DMS53 treated with DMSO at 0.1 percent for 48 hours (cell line): ENCODE measurements around the gene CCL8.

Experiments used
- DNase-seq: peaks from one replicate; lab custom pipeline; 2025; ENCODE audit not compliant: unreplicated experiment; lab: John Stamatoyannopoulos, UW

Gene CCL8

DNA sequence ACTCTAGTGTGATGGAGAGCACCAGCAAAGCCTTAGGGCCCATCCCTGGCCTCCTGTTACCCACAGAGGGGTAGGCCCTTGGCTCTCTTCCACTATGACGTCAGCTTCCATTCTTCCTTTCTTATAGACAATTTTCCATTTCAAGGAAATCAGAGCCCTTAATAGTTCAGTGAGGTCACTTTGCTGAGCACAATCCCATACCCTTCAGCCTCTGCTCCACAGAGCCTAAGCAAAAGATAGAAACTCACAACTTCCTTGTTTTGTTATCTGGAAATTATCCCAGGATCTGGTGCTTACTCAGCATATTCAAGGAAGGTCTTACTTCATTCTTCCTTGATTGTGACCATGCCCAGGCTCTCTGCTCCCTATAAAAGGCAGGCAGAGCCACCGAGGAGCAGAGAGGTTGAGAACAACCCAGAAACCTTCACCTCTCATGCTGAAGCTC, at the start of gene CCL8:
CCL8 (plus strand) TSS at position 397 of the 445 bp plus-strand sequence. CDS start 67 bp downstream, outside the sequence.
- DNase-seq = no peak

DNA sequence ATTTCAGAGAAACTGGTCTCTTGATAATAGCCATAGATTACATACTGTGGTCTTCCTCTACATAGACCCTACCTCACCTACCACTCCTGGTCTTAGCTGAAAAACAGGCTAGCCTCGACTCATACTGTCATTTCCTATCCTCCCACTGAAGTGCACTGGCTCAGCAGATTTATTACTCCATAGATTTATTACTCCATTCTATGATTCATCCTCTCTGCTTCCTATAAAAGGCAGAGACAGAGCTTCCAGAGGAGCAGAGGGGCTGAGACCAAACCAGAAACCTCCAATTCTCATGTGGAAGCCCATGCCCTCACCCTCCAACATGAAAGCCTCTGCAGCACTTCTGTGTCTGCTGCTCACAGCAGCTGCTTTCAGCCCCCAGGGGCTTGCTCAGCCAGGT, 49.3 kb upstream of the CCL8 start, which contains the start of gene CCL7:
CCL7 (plus strand) TSS at position 253 of the 400 bp plus-strand sequence; CDS start at position 323, 70 bp downstream.
- no peak for DNase-seq

DNA sequence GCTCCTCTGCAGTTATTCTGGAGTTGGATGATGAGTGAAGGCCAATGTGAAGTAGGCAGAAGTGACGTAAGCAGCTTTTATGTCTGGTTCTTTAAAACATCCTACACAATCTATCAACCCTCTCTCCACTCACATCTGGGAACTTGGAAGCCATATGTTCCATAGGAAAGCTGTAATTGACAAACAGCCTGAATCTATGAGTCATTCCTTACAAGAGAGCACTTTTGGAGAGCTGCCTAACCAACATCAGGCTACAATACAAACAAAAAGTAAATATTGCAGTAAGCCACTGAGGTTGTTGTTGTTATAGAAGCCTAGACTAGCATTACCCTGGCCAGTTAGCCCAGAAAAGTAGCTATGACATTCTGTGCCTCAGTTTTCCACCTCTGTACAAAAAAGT, 43.4 kb upstream of the CCL8 start:
- DNase-seq = no peak

DNA sequence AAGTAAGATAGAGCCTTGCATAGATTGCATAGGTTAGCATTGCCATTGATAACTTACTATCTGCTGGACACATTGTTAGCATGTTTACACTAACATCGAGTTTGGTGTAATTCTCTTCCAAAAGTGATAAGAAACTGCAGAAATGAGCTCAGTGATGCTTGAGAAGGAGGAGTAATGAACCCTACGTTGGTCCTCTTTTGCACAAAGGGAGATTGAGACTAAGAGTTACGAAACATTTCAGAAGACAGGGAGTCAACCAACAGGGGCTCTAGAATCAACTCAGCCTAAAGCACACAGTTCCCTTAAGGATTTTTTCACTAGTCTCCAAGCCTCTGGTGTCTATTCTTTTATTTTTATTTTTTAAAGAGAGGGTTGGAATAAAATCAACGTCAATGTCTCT, 42.4 kb upstream of the CCL8 start:
- DNase-seq = no peak

DNA sequence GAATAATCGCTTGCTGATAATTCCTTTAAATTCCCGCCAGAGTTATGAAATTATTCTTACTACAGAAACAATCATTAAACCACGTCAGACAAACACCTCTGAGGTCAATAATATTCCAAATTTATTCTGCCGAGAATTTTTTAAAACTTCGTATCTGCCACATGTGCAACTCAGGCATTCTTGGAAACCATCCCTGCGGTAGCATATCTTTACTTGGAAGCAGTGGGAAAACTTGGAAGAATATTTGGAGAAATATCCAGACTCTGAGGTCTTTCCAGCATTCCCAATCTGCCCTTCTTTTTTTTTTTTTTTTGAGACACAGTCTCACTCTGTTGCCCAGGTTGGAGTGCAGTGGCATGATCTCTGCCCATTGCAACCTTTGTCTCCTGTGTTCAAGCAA, 35.7 kb upstream of the CCL8 start:
- no peak for DNase-seq

DNA sequence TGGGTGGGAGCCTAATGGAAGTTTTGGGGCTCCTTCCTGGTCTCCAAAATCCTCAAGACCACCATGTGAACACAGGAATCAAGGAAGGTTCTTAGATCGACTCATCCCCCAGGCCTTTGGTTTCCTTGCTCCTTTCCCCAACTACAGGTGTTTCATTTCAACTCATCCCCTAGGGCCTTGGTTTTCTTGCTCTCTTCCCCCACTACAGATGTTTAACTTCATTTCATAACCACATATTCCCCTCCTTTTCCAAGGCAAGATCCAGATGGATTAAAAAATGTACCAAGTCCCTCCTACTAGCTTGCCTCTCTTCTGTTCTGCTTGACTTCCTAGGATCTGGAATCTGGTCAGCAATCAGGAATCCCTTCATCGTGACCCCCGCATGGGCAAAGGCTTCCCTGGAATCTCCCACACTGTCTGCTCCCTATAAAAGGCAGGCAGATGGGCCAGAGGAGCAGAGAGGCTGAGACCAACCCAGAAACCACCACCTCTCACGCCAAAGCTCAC, 33.9 kb upstream of the CCL8 start, which contains the start of gene CCL11:
CCL11 (plus strand) TSS at position 457 of the 507 bp plus-strand sequence. CDS start 67 bp downstream, outside the sequence.
- no peak for DNase-seq

DNA sequence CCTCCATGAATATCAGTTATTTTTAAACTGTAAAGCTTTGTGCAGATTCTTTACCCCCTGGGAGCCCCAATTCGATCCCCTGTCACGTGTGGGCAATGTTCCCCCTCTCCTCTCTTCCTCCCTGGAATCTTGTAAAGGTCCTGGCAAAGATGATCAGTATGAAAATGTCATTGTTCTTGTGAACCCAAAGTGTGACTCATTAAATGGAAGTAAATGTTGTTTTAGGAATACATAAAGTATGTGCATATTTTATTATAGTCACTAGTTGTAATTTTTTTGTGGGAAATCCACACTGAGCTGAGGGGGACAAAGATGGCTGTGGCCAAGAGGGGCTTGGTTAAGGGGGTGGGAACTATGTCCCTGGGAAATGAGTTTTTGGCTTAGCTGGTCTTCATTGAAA, 31.4 kb upstream of the CCL8 start:
- no peak for DNase-seq

DNA sequence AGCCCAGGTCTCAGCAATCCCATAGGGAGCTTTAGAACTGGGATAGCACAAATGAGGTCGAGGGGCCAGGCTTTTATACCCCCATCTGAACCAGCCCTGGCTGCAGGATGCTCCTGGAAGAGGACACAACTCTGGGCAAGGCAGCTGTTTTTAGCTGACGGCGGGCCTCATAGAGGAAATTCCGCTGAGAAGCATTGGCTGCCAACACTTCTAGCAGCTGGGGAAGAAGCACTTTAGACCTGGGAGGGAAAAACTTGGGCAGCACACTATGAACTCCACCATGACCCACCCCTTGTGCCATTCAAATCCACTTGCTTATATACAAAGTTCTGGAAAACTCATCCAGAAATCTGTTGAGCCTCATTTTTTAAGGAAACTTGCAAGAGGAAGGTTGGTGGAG, 28.6 kb upstream of the CCL8 start:
- no peak for DNase-seq

DNA sequence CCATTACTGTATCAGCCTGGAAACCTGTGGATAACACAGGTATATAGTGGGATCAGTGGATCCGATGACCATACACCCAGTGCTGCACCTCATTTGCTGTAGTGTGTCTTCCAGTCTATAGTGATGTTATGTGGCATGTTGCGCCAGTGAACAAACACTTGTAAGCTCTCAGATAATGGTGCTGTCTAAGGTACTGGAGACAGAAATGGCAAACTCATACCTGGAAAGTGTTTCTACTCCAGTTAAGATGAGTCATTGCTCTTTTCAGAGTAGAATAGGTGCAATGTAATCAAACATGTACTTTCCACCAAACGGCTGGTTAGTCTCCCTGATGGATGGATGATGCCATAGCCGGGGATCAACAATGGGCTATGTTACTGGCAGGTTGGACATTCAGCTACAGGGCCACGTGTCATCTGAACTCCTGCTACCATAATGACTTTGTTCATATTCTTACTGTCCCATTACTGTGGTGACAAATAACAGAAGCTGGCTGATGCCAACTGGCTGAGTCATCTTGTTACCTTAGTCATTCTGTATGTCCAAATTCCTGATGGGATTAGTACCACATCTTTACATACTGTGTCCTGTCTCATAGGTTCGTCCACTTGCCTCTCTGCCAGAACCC, 27.4 kb upstream of the CCL8 start:
- no peak for DNase-seq

DNA sequence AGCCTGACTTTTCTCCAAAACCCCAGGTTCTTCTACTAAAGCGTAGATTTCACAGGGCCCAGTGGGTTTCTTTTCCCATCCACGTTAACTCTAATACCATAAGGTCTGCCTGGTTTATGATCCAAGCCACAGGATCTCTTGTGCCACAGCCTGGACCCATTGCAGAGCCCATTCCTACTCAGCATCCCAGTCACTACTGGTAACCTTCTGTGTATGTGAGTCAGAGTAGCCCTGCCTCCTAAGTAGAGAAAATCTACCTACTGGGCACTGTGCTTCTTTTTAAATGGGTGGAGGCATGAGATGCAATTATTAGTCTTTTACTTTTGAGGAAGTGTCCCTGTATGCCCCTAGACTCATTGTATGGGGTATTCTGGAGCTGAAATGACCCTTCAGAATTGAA, 20.2 kb upstream of the CCL8 start:
- DNase-seq = no peak

DNA sequence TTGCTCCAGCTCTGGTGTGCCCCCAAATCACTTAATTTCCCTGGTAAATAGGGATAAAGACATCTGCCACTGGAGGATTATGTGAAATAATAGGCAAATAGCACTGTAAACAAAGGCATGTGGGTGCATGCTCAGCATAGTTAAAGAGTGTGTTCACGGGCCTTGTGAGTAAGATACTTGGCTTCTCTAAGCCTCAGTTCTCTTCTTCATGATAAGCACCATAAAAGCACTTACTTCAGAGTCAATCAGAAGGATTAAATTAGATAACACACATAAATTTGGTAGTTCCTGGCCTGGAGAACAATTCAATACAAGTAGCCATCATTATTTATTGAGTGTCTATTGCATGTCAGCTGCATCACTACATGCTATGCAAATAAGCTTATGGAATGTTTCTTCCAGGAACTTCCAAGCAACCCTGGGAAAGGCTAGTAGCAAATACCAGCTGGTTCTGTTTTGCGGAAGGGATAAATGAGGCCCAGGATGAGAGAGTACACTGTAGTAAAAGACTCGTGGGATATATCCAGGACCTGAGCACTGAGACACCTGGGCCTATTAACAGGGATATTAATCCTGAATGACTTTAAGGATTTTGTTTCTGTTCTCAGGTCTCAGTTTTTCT, 19.2 kb upstream of the CCL8 start:
- no peak for DNase-seq

DNA sequence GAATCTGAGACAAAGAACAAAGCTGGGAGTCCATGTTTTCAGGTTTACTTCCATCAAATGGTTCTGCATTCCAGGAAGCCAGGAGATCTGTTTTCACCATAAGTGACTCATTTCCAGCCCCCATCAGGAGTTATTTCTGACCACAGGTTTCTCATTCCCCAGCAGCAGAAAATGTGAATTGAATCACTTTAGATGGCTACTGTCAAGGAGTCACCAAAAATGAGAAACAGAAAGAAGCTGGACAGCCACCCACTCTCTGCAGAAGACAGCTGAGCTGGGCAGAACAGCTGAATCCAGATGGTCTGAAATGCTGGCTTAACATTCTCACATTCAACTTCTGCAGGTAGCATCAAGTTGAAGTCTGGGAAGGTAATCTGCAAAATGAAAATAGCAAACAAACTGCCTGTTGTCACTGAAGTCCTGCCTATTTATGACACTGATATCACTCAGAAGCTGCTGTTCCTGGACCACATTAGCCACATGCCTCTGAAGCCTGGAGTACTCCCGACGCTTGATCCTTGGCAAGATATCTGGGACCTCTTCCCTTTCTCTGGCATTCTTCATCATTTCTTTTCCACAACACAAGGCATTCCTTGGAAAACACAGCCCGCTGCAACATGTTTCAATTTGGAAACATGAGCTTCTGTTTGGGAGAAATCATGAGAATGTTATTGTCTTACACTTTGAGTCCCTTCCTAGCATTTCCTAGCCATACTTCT, 18.4 kb upstream of the CCL8 start:
- DNase-seq = no peak

DNA sequence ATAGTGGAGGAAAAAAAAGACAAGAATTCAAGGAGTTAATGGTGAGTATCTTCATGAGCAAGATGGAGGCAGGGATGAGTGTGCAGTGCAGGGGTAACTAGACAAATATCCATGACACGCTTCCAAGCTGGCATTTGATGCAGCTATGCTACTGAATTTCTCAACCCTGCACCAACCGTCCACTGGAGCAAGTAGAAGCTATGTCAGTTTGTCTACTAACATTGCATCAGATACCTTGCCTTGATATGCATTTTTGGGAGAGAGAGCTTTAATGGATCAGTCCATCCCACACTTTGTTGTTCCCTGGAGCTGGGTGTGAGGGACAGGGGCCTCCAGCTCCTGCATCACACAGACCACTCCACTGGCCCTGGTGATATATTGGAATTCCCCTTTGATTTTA, 17.2 kb upstream of the CCL8 start:
- no peak for DNase-seq

DNA sequence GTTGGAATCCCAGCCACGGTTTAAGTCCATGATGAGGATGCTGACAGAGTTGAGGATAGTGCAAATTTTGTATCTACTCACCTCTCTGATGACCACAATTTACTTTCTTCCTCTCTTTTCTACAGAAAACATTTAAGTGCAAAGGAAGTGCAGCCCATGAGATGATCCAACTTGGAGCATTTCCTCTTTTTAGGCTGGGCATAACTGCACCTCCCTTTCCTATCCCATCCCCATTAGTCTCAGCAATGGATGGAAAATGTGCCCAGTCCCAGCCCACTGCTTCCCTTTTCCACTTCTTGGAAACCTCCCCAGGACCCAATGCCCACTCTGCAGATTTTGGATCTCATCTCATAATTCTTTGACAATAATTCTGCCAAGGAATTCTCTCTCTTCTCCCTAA, 16.6 kb upstream of the CCL8 start:
- DNase-seq = no peak

DNA sequence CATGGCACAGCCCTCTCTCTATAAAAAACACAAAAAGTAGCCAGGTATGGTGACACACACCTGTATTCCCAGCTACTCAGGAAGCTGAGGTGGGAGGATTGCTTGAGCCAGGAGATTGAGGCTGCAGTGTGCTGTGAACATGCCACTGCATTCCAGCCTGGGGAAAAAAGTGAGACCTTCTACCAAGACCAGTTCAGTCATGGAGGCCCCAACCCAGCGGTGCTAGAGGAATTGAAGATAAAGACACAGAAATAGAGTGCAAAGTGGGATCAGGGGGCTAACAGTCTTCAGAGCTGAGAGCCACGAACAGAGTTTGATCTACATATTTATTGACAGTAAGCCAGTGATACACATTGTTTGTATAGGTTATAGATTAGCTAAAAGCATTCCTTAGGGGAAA, 15.6 kb upstream of the CCL8 start:
- no peak for DNase-seq

DNA sequence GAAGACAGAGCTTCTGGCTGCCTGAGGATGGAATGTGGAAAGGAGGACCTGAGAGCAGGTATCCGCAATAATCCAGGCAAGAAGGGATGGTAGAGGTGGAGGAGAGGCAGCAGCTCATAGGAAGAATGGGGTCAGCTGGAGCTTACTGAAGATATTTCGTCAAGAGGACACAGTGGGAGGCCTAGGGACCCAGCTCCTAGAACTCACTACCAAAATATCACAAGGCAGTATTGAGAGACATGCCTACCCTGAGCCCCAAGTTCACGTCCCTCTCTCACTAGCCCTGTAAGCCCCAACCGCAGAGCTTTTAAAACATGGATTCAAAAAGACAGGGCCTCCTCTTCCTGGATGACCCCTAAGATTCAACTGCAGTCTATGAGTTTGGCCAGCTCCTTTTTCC, 14.2 kb upstream of the CCL8 start:
- no peak for DNase-seq

DNA sequence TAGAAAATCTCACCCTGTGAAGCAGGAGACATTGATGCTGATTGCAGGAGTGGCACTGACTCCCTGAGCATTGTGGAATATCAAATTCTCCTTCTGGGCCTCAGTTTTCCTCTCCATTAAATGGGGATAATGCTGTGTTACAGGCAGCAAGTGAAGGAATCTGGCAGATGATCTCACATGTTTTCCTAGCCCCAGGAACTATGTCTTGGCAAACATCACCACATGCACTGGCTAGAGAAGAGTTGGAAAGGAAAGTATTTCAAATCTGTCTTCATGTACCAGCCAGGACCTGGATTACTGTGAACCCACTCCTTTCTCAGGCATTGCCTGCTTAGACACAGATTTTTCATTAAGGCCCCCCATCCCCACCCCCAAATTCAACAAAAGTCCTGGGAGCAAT, 13.6 kb upstream of the CCL8 start:
- no peak for DNase-seq

DNA sequence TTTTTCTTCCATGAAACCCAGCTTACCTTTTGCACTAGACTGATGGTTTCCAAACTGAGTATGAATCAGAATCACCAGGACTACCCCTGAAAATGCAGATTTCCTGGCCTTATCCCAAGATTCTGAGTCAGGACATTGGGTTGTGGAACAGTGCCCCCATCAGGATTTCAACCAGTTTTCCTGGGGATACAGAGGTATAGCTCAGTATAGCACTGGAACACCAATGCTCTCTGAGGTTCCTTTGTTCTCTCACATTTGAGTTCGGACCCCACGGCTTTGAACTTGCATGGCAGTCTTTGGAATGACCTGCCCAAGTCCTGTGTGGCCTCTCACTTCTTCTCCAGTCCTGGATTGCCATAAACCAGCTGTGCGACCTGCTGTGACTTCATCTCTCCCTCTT, 12.8 kb upstream of the CCL8 start:
- no peak for DNase-seq

DNA sequence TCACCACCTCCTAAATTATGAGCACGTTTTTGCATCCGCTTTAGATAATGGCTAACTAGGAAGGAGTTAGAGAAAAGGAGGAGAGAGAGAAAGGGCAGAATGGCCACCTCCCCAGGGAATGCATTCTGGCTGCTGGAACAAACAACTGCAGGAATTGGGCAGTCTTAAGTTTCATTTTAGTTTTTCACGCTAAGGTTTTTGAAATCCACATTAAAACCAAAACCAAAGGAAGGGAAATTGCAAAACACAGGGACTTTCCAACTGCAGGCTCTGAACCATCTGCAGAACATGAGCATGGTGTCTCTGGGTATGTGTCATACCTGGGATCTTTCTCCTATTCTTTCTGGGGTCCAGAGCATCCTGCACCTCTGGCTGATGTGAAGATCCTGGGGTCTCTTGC, 12.1 kb upstream of the CCL8 start:
- no peak for DNase-seq

DNA sequence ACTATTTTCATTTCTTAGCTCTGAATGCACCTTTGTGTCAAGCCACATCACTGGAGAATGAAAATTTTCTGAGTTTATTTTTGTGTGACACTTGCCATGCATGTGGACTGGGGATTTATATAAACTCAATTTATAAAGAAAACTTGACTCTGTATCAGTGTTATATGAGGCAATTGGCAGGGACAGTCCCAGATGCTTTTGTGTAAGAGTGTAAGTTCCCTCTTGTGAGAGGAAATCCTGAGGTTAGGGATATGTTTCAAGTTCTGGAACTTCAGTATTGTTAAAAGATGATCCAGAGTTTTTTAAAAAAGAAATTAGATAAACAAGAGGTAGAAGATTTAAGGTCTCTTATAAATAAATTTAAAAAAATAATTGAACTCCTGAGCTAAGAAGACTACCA, 10.9 kb upstream of the CCL8 start:
- no peak for DNase-seq

DNA sequence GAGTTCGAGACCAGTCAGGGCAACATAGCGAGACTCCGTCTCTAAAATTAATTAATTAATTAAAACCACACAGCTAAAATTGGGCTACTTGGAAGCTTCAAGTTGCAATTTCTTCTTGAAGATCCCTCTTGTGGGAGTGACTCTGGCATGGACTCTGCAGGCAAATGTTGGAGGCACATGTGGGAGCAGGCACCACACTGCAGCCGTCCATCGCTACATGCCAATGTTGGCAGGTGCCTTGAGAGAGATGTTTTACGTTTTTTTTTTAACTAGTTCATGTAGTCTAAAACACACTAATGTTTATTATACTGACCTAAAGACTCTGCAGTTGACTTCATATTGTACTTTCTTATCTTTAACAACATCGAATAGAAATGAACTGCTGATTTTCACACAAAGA, 7.9 kb upstream of the CCL8 start:
- no peak for DNase-seq

DNA sequence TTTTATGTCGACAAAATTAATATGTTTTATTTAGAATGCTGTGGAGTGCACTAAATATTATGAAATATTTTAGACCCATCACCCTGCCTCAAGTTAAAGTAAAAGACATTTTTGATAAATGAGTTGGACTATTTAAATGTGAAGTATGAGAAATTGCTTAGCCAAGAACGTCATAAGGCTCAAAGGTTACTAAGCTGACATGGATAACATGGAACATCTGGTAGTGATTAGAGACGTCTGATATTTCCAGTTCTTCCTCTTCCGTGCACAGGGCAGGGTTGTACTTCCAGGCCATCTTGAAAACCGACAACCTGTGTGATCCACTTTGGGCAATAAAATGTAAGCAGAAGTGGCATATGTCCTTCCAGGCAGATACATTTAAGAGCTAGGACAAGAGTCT, 7.2 kb upstream of the CCL8 start:
- DNase-seq = no peak
